BJ (cell line): ENCODE measurements around the gene SMIM36. TPM values are rescaled to one million over a fixed set of nuclear protein-coding genes. Genes with fewer than 3 reads are reported as not detected.
"Not testable (repeated sequence)": the region's sequence is repeated elsewhere in the genome, so short reads cannot be mapped to it uniquely, and the experiment has no call there.

ENCODE experiments used
- CTCF ChIA-PET: fragments of 350-600 bp; formaldehyde crosslinking; extraction: SDS; loops from one replicate; lab custom pipeline; 2021; ENCODE audit warnings: antibody characterized with exemption, inconsistent platforms; lab: Yijun Ruan, JAX
- POLR2A ChIA-PET: fragments of 300-600 bp; sonication (Branson Sonifier 250); formaldehyde crosslinking; extraction: SDS; loops from one replicate; lab custom pipeline; 2021; ENCODE audit warnings: antibody characterized with exemption; lab: Charles Lee
- DNase-seq: peaks from one replicate; pipeline ENCODE4 v3.0.0-alpha.2; 2011; ENCODE audit warnings: low read depth
- H3K27me3 ChIP-seq: 2 replicates; pipeline ENCODE4 v1.6.0; 2011; ENCODE audit warnings: low read length; ENCODE audit not compliant: control insufficient read depth, insufficient read depth
- H3K36me3 ChIP-seq: 2 replicates; pipeline ENCODE4 v1.5.1; 2011; ENCODE audit warnings: low read length; ENCODE audit not compliant: control insufficient read depth, insufficient read depth
- H3K4me3 ChIP-seq: 2 replicates; pipeline ENCODE4 v1.5.1; 2011; ENCODE audit warnings: low read depth, mild to moderate bottlenecking, control low read depth, low read length
- polyA plus RNA-seq: library from polyadenylated mRNA; depleted of rRNA; stranded (reverse); fragments of >200 nt; gene quantifications from 2 replicates; pipeline ENCODE4 v1.2.3, GENCODE V29; 2011
- TF ChIP-seq, protein P1 (sequence below): IDR thresholded peaks from 2 replicates; pipeline ENCODE4 v1.5.1; 2011; ENCODE audit warnings: low read depth, mild to moderate bottlenecking, control low read depth, inconsistent platforms, low read length, moderate library complexity; ENCODE audit not compliant: insufficient read depth

Gene SMIM36
- polyA plus RNA-seq, 1 experiment, result not detected

DNA sequence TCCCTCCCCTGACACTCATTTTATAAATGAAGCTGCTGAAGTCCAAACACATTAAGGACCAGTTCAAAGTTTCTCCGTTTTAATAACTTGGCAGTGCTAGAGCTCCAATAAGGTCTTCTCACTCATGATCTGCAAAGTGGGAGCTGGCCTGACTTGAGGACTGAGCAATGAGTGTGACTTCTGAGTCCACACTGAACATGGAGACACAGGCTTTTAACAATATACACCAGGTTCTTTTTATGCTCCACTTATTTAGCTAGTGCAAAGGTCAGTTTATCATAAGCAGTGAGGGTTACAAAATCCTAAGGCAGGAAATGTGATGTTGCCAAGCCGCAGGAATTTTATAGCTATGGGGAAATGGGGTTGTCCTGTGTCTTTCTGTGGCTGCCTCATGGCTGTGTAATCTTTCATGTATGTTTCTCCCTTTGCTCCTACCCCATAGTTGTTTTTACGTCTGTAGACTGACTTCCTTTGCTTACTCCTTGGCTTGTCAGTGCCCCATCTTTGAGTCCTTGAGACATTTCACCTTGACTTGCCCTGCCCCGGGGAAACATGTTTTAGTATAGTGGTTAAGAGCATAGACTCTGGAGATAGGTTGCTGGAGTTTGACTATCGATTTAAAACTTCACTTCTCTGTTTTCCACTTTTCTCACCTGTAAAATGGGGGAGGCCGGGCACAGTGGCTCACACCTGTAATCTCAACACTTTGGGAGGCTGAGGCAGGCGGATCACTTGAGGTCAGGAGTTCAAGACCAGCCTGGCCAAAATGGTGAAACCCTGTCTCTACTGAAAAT, 77.4 kb downstream of the SMIM36 start:
- Histone ChIP-seq H3K4me3 (no peak overlapping the region), H3K27me3 (no peaks in the 10 kb centered on the region), H3K36me3 (no peaks in the 10 kb centered on the region)
- TF ChIP-seq, protein P1, sequence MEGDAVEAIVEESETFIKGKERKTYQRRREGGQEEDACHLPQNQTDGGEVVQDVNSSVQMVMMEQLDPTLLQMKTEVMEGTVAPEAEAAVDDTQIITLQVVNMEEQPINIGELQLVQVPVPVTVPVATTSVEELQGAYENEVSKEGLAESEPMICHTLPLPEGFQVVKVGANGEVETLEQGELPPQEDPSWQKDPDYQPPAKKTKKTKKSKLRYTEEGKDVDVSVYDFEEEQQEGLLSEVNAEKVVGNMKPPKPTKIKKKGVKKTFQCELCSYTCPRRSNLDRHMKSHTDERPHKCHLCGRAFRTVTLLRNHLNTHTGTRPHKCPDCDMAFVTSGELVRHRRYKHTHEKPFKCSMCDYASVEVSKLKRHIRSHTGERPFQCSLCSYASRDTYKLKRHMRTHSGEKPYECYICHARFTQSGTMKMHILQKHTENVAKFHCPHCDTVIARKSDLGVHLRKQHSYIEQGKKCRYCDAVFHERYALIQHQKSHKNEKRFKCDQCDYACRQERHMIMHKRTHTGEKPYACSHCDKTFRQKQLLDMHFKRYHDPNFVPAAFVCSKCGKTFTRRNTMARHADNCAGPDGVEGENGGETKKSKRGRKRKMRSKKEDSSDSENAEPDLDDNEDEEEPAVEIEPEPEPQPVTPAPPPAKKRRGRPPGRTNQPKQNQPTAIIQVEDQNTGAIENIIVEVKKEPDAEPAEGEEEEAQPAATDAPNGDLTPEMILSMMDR, result no peak
- POLR2A ChIA-PET, result interaction anchor here (1.0 kb wide), 1 partner anchor 21 kb away, joined by 4 read pairs; no protein-coding TSS in a partner anchor
- CTCF ChIA-PET, result interaction anchor here (0.7 to 1.1 kb wide), 3 partner anchors 15 to 17 kb away, joined by 3 read pairs; no protein-coding TSS in a partner anchor
- DNase-seq, result peak; percentile 84

DNA sequence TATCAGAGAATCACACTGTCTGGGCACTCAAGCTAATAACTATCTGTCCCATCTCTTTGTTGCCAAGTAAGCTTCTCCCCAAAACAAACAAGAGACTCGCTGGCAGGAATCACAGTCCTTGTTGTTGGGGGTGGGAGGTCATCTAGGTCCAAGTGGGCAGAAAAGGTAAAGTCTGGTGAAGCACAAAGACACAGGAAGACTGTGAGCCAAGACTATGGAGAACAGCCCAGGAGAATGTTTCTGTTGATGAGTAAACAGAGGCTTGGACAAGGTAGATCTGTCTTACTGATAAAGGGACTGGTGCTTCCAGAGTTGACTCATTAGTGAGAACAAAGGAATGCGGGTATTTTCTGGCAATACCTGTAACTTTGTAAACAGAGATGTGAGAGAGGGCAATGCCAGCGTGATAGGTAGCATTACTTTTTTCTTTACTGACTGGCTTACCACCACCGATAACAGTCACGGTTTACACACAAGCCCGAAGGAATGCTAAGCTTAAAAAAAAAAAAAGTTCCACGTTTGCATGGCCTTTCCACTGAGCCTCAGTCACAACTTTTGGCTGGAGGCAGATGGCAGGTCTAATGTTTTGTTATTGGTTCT, 78.1 kb downstream of the SMIM36 start:
- H3K36me3 ChIP-seq, result no peaks in the 10 kb centered on the region
- POLR2A ChIA-PET, result interaction anchor here (1.0 kb wide), 1 partner anchor 22 kb away, joined by 4 read pairs; no protein-coding TSS in a partner anchor
- DNase-seq, result no peak
- H3K4me3 ChIP-seq, result no peak overlapping the region
- no peaks in the 10 kb centered on the region for H3K27me3 ChIP-seq
- CTCF ChIA-PET, result interaction anchor here (0.7 to 1.1 kb wide), 4 partner anchors 9 to 76 kb away, joined by 3 to 5 read pairs (median 3); no protein-coding TSS in a partner anchor
- TF ChIP-seq, protein P1, result no peak

DNA sequence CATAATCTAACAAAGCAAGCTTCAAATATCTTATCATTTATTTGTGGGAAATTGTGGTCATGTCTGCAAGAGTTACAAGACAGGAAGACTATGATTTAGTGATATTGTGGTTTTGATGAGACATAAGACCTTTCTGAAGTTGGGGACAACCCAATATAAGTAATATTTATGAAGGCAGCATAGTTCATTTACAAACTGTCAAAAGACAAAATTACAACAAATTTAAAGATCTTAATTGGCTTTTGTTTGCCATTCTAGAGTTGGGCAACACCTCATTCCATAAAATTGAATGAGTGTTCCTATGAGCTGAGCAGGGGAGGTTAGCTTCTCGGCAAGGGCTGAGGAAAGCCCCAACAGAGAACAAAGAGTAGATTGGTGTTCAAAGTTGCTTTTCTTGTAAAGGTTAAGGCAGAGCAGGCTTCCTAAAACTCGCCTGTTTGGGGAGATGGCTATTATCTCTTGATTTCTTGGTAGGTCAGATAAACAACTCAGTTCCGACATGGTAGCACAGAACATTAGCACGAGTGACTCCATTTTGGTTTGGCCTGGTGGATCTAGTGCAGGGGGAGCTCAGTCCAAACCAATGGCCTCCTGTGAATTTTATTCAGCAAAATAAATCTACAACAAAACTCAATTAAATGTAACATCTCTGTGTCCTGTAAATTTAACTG, 78.8 kb downstream of the SMIM36 start:
- CTCF ChIA-PET, result interaction anchor here (0.9 kb wide), 2 partner anchors 10 to 76 kb away, joined by 3 to 5 read pairs; no protein-coding TSS in a partner anchor
- TF ChIP-seq, protein P1, result no peak
- no peaks in the 10 kb centered on the region for H3K36me3 ChIP-seq
- no peaks in the 10 kb centered on the region for H3K27me3 ChIP-seq
- H3K4me3 ChIP-seq, result no peak overlapping the region
- DNase-seq, result no peak
- POLR2A ChIA-PET, result no interaction called here

DNA sequence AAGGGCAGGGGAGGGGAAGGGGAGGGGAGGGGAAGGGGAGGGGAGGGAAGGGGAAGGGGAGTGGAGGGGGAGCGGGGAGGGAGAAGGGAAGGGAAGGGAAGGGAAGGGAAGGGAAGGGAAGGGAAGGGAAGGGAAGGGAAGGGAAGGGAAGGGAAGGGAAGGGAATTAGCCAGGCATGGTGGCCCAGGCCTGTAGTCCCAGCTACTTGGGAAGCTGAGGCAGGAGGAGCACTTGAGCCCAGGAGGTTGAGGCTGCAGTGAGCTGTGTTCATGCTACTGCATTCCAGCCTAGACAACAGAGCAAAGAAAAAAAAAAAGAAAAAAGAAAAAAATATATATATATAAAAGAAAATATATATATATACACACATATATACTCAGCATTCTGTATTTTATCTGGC, 79.3 kb downstream of the SMIM36 start:
- DNase-seq, H3K4me3 ChIP-seq, POLR2A ChIA-PET, H3K27me3 ChIP-seq, H3K36me3 ChIP-seq: not testable (repeated sequence)
- CTCF ChIA-PET, result interaction anchor here (0.9 kb wide), 2 partner anchors 11 to 75 kb away, joined by 3 to 5 read pairs; no protein-coding TSS in a partner anchor

DNA sequence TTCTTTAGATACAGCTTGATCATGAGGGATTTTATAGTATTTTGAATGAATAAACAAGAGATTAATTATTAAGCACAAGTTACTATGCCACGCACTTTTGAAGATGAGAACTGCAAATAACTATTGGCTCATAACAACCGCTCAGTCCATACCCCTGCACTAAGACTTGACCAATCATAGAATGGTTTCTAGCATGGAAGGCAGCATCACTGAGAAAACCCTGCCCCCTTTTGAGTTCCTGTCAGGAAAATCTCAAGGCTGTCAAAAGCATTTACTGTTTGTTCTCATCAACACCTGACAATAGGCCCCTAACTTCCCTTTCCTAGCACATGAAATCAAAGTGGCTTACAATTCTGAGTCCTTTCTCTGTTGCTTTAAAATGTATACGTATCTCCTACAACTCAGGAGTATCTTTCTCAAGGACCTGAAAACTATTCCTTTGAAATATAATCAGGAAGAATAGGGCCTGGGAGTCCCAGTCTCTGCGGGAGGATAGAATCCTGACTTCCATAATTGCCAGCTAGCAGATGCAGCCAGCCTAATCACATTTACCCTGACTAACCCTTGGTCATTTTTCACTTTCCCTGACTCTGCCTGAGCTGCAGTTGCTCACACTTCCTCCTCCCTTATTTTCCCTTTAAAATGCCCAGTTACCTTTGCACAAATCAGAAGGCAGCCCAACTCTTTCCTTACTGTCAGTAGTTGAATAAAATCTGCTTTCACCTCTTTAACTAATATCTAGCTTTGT, 80.5 kb downstream of the SMIM36 start:
- ChIA-PET POLR2A (no interaction called here), CTCF (no interaction called here)
- H3K36me3 ChIP-seq, result no peaks in the 10 kb centered on the region
- DNase-seq, result no peak
- TF ChIP-seq, protein P1, result no peak
- no peak overlapping the region for H3K4me3 ChIP-seq
- H3K27me3 ChIP-seq, result no peaks in the 10 kb centered on the region
